Measurements from ENCODE around the gene CCDC146.

GRCh38 chr7:77254915-77255314 is 132.5 kb downstream of the CCDC146 start:
- no peak for TF ChIP-seq GATA3 (IDR thresholded peaks at IDR 0.05; ENCODE audit: low read depth, low read length)
- no peak for TF ChIP-seq GATA2 (IDR thresholded peaks at IDR 0.05; ENCODE audit: low read depth, low read length)

Measured in SH-SY5Y (cell line).